GM23338 (cell line): ENCODE data around the gene SIGLEC9. TPM values are rescaled to one million over a fixed set of nuclear protein-coding genes. Genes with fewer than 3 reads are reported as not detected.

Source experiments
- ATAC-seq: fragments of 200-7000 bp; cut with Tn5 transposase; 3 replicates; pipeline ENCODE4 v1.9.1; 2020
- DNase-seq: peaks from one replicate; pipeline ENCODE4 v3.0.0-alpha.2; 2015; ENCODE audit warnings: low spot score
- H2AFZ ChIP-seq: fragments of 200-600 bp; sonication (generic); 2 replicates; pipeline ENCODE4 v1.8.0; 2016; ENCODE audit warnings: antibody characterized with exemption, mild to moderate bottlenecking, moderate library complexity
- H3F3A ChIP-seq: fragments of 200-600 bp; sonication (generic); replicated peaks from 2 replicates; pipeline ENCODE4 v1.8.0; 2017; ENCODE audit warnings: antibody characterized with exemption, mixed run types, low read depth
- H3K27ac ChIP-seq: fragments of 200-600 bp; sonication (generic); 2 replicates; pipeline ENCODE4 v1.6.1; 2016; ENCODE audit warnings: low read depth
- H3K27me3 ChIP-seq: fragments of 200-600 bp; sonication (generic); 2 replicates; pipeline ENCODE4 v1.8.0; 2016; ENCODE audit warnings: mild to moderate bottlenecking, mixed run types, moderate library complexity; ENCODE audit not compliant: insufficient read depth
- H3K36me3 ChIP-seq: fragments of 200-600 bp; sonication (generic); 2 replicates; pipeline ENCODE4 v1.8.0; 2016; ENCODE audit warnings: mild to moderate bottlenecking; ENCODE audit not compliant: insufficient read depth
- H3K4me1 ChIP-seq: fragments of 200-600 bp; sonication (generic); 2 replicates; pipeline ENCODE4 v1.8.0; 2016; ENCODE audit warnings: mild to moderate bottlenecking, moderate library complexity; ENCODE audit not compliant: insufficient read depth
- H3K4me2 ChIP-seq: fragments of 200-600 bp; sonication (generic); 2 replicates; pipeline ENCODE4 v1.7.1; 2017; ENCODE audit warnings: mixed run types
- H3K4me3 ChIP-seq: fragments of 200-600 bp; sonication (generic); 2 replicates; pipeline ENCODE4 v1.6.1; 2016; ENCODE audit warnings: mixed run types
- H3K79me2 ChIP-seq: fragments of 200-600 bp; sonication (generic); replicated peaks from 2 replicates; pipeline ENCODE4 v1.8.0; 2017; ENCODE audit warnings: mild to moderate bottlenecking; ENCODE audit not compliant: insufficient read depth
- H3K9me2 ChIP-seq: fragments of 200-600 bp; sonication (generic); 2 replicates; pipeline ENCODE4 v1.8.0; 2017; ENCODE audit not compliant: insufficient read depth
- H4K20me1 ChIP-seq: fragments of 200-600 bp; sonication (generic); replicated peaks from 2 replicates; pipeline ENCODE4 v1.8.0; 2017; ENCODE audit warnings: mild to moderate bottlenecking; ENCODE audit not compliant: insufficient read depth
- H3K27ac Mint-ChIP-seq: 2 replicates; pipeline ENCODE4 v1.8.0; 2020; ENCODE audit warnings: inconsistent platforms, mild to moderate bottlenecking, moderate library complexity, mixed read lengths
- H3K27me3 Mint-ChIP-seq: 3 replicates; pipeline ENCODE4 v1.8.0; 2022; ENCODE audit warnings: low read depth, mild to moderate bottlenecking, moderate library complexity, mixed read lengths, inconsistent platforms; ENCODE audit not compliant: insufficient read depth, poor library complexity
- H3K36me3 Mint-ChIP-seq: 3 replicates; pipeline ENCODE4 v1.8.0; 2021; ENCODE audit warnings: low read depth, mild to moderate bottlenecking, inconsistent platforms, moderate library complexity, mixed read lengths
- H3K4me1 Mint-ChIP-seq: 3 replicates; pipeline ENCODE4 v1.8.0; 2020; ENCODE audit warnings: mild to moderate bottlenecking, inconsistent platforms, mixed read lengths
- H3K4me3 Mint-ChIP-seq: 3 replicates; pipeline ENCODE4 v1.8.0; 2021; ENCODE audit warnings: moderate library complexity, mild to moderate bottlenecking, inconsistent platforms, mixed read lengths
- H3K9me3 Mint-ChIP-seq: 3 replicates; pipeline ENCODE4 v1.8.0; 2020; ENCODE audit warnings: moderate library complexity, mild to moderate bottlenecking, inconsistent platforms, mixed read lengths
- ETS1 ChIP-seq: IDR thresholded peaks from 2 replicates; pipeline ENCODE4 v1.6.1; 2016; ENCODE audit warnings: antibody characterized with exemption
- EZH2 ChIP-seq: fragments of 200-600 bp; sonication (generic); IDR thresholded peaks from one replicate; pipeline ENCODE4 v1.8.0; 2017; ENCODE audit warnings: antibody characterized with exemption, mild to moderate bottlenecking, low read depth; ENCODE audit not compliant: unreplicated experiment
- EZH2phosphoT487 ChIP-seq: fragments of 200-600 bp; sonication (generic); IDR thresholded peaks from one replicate; pipeline ENCODE4 v1.8.1; 2018; ENCODE audit warnings: antibody characterized with exemption; ENCODE audit not compliant: unreplicated experiment
- NANOG ChIP-seq: IDR thresholded peaks from 2 replicates; pipeline ENCODE4 v1.6.1; 2016; ENCODE audit warnings: antibody characterized with exemption, borderline replicate concordance
- STAT1 ChIP-seq: IDR thresholded peaks from one replicate; pipeline ENCODE4 v1.6.1; 2016; ENCODE audit warnings: antibody characterized with exemption; ENCODE audit not compliant: unreplicated experiment
- ZNF114 ChIP-seq: fragments of 250-450 bp; sonication (Bioruptor Pico); IDR thresholded peaks from 2 replicates; pipeline ENCODE4 v1.5.0; 2020; ENCODE audit warnings: mild to moderate bottlenecking, moderate library complexity
- polyA plus RNA-seq: library from polyadenylated mRNA; unstranded; fragments of >200 nt; fragmentation: Nextera tagmentation; extraction: Ambion mirVana; gene quantifications from 2 replicates; pipeline ENCODE4 v1.2.1, GENCODE V29; 2016
- total RNA-seq: library from RNA; depleted of rRNA; stranded (reverse); fragments of >200 nt; shearing (Covaris generic); gene quantifications from 2 replicates; pipeline ENCODE4 v1.2.3, GENCODE V29; 2014
- TF ChIP-seq, protein P1 (sequence below): fragments of 250-450 bp; sonication (Bioruptor Pico); IDR thresholded peaks from 2 replicates; pipeline ENCODE4 v1.5.0; 2020; ENCODE audit warnings: mild to moderate bottlenecking, moderate library complexity

Gene SIGLEC9
- total and polyA plus RNA-seq, 2 experiments from 2014 or later: not detected

- H3K4me3 ChIP-seq: no peak overlapping the region
- no peaks in the 10 kb centered on the region for H3K79me2 ChIP-seq
- H3K36me3 ChIP-seq: no peaks in the 10 kb centered on the region
- peaks cover 7% of the 10 kb centered on the region; the same call in 1 of the 3 replicates for H3K9me3 Mint-ChIP-seq
- H3K27ac Mint-ChIP-seq: no peak overlapping the region
- H3K4me1 Mint-ChIP-seq: peaks cover under 1% of the 10 kb centered on the region; the same call in 2 of the 3 replicates
- H3K27ac ChIP-seq: no peak overlapping the region
- no peak overlapping the region for H3K4me2 ChIP-seq
- H3F3A ChIP-seq: no peaks in the 10 kb centered on the region
- no peak overlapping the region for H3K4me3 Mint-ChIP-seq
- no peaks in the 10 kb centered on the region for H3K27me3 ChIP-seq
- no peaks in the 10 kb centered on the region for H4K20me1 ChIP-seq
- TF ChIP-seq NANOG (no peak), STAT1 (no peak), EZH2phosphoT487 (no peak), EZH2 (no peak), ETS1 (no peak), ZNF114 (CRISPR knock-in tag) (no peak)
- TF ChIP-seq, protein P1, sequence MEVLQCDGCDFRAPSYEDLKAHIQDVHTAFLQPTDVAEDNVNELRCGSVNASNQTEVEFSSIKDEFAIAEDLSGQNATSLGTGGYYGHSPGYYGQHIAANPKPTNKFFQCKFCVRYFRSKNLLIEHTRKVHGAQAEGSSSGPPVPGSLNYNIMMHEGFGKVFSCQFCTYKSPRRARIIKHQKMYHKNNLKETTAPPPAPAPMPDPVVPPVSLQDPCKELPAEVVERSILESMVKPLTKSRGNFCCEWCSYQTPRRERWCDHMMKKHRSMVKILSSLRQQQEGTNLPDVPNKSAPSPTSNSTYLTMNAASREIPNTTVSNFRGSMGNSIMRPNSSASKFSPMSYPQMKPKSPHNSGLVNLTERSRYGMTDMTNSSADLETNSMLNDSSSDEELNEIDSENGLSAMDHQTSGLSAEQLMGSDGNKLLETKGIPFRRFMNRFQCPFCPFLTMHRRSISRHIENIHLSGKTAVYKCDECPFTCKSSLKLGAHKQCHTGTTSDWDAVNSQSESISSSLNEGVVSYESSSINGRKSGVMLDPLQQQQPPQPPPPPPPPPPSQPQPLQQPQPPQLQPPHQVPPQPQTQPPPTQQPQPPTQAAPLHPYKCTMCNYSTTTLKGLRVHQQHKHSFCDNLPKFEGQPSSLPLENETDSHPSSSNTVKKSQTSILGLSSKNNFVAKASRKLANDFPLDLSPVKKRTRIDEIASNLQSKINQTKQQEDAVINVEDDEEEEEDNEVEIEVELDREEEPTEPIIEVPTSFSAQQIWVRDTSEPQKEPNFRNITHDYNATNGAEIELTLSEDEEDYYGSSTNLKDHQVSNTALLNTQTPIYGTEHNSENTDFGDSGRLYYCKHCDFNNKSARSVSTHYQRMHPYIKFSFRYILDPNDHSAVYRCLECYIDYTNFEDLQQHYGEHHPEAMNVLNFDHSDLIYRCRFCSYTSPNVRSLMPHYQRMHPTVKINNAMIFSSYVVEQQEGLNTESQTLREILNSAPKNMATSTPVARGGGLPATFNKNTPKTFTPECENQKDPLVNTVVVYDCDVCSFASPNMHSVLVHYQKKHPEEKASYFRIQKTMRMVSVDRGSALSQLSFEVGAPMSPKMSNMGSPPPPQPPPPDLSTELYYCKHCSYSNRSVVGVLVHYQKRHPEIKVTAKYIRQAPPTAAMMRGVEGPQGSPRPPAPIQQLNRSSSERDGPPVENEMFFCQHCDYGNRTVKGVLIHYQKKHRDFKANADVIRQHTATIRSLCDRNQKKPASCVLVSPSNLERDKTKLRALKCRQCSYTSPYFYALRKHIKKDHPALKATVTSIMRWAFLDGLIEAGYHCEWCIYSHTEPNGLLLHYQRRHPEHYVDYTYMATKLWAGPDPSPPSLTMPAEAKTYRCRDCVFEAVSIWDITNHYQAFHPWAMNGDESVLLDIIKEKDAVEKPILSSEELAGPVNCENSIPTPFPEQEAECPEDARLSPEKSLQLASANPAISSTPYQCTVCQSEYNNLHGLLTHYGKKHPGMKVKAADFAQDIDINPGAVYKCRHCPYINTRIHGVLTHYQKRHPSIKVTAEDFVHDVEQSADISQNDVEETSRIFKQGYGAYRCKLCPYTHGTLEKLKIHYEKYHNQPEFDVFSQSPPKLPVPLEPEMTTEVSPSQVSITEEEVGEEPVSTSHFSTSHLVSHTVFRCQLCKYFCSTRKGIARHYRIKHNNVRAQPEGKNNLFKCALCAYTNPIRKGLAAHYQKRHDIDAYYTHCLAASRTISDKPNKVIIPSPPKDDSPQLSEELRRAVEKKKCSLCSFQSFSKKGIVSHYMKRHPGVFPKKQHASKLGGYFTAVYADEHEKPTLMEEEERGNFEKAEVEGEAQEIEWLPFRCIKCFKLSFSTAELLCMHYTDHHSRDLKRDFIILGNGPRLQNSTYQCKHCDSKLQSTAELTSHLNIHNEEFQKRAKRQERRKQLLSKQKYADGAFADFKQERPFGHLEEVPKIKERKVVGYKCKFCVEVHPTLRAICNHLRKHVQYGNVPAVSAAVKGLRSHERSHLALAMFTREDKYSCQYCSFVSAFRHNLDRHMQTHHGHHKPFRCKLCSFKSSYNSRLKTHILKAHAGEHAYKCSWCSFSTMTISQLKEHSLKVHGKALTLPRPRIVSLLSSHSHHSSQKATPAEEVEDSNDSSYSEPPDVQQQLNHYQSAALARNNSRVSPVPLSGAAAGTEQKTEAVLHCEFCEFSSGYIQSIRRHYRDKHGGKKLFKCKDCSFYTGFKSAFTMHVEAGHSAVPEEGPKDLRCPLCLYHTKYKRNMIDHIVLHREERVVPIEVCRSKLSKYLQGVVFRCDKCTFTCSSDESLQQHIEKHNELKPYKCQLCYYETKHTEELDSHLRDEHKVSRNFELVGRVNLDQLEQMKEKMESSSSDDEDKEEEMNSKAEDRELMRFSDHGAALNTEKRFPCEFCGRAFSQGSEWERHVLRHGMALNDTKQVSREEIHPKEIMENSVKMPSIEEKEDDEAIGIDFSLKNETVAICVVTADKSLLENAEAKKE (CRISPR knock-in tag): no peak
- no peaks in the 10 kb centered on the region for H3K4me1 ChIP-seq
- no peaks in the 10 kb centered on the region; the same call in 2 of the 3 replicates for H3K36me3 Mint-ChIP-seq
- H2AFZ ChIP-seq: no peak overlapping the region
- ATAC-seq (no peak), DNase-seq (no peak)
- H3K27me3 Mint-ChIP-seq: peaks cover 16% of the 10 kb centered on the region
- 0 out of 2 replicates have a peak, but pooled peaks cover 10% of the 10 kb centered on the region for H3K9me2 ChIP-seq
These were observed 22.0 kb downstream of the SIGLEC9 start for GRCh38 chr19:51146751-51147150.
